H7 (cell line): ENCODE data around the gene CXXC1. TPM values are rescaled to one million over a fixed set of nuclear protein-coding genes. Genes with fewer than 3 reads are reported as not detected.
"Not testable (repeated sequence)": the region's sequence is repeated elsewhere in the genome, so short reads cannot be mapped to it uniquely, and the experiment has no call there.

Source experiments
- DNase-seq: peaks from one replicate; pipeline ENCODE4 v3.0.0; 2012
- H3K27me3 ChIP-seq: 2 replicates; pipeline ENCODE4 v1.6.0; 2011; ENCODE audit warnings: mild to moderate bottlenecking, low read length; ENCODE audit not compliant: control insufficient read depth, insufficient read depth
- H3K36me3 ChIP-seq: replicated peaks from 2 replicates; pipeline ENCODE4 v1.5.1; 2011; ENCODE audit warnings: low read length; ENCODE audit not compliant: control insufficient read depth, insufficient read depth
- H3K4me3 ChIP-seq: 2 replicates; pipeline ENCODE4 v1.5.1; 2011; ENCODE audit warnings: low read depth, mild to moderate bottlenecking, control low read depth, low read length, moderate library complexity; ENCODE audit not compliant: insufficient read depth
- total RNA-seq: library from RNA; depleted of rRNA; stranded (reverse); fragments of >200 nt; shearing (Covaris generic); gene quantifications from 2 replicates; pipeline ENCODE4 v1.2.3, GENCODE V29; 2014

The CXXC1 gene
- total RNA-seq, 1 experiment from 2014 or later, result 59.3 TPM

- no peaks in the 10 kb centered on the region for H3K27me3 ChIP-seq
- H3K4me3 ChIP-seq, result peak overlapping the region; percentile 49
- DNase-seq, result peak; percentile 91
- H3K36me3 ChIP-seq, result no peaks in the 10 kb centered on the region
Measured at GRCh38 chr18:50307738-50308470, 20.4 kb upstream of the CXXC1 start.

GRCh38 chr18:50307400-50307737 is 19.9 kb upstream of the CXXC1 start:
- no peaks in the 10 kb centered on the region for H3K27me3 ChIP-seq

GRCh38 chr18:50306944-50307343 is 19.5 kb upstream of the CXXC1 start:
- no peaks in the 10 kb centered on the region for H3K27me3 ChIP-seq
- DNase-seq, result no peak
- H3K4me3 ChIP-seq, result no peak overlapping the region; the same call in 1 of the 2 replicates
- no peaks in the 10 kb centered on the region for H3K36me3 ChIP-seq

More at GRCh38 chr18:50307400-50307737, 19.9 kb upstream of the CXXC1 start:
- Histone ChIP-seq H3K4me3 (peak overlapping the region; percentile 49), H3K36me3 (no peaks in the 10 kb centered on the region)
- no peak for DNase-seq

- H3K4me3 ChIP-seq, result no peak overlapping the region
- H3K27me3 ChIP-seq, result peaks cover 3% of the 10 kb centered on the region; the same call in 1 of the 2 replicates
- no peaks in the 10 kb centered on the region for H3K36me3 ChIP-seq
- DNase-seq, result no peak
Measured at GRCh38 chr18:50301074-50301473, 13.6 kb upstream of the CXXC1 start.

GRCh38 chr18:50299626-50300388 is 12.3 kb upstream of the CXXC1 start:
- Histone ChIP-seq H3K4me3 (no peak overlapping the region), H3K27me3 (peaks cover 3% of the 10 kb centered on the region; the same call in 1 of the 2 replicates), H3K36me3 (no peaks in the 10 kb centered on the region)
- no peak for DNase-seq

GRCh38 chr18:50298443-50299284 is 11.2 kb upstream of the CXXC1 start:
- H3K36me3 ChIP-seq, result no peaks in the 10 kb centered on the region
- H3K4me3 ChIP-seq, result peak overlapping the region; percentile 40; the same call in 1 of the 2 replicates
- no peak for DNase-seq
- peaks cover 3% of the 10 kb centered on the region; the same call in 1 of the 2 replicates for H3K27me3 ChIP-seq

GRCh38 chr18:50297621-50298442 is 10.3 kb upstream of the CXXC1 start:
- DNase-seq, result peak; percentile 90
- Histone ChIP-seq H3K36me3 (no peaks in the 10 kb centered on the region), H3K4me3 (peak overlapping the region; percentile 40), H3K27me3 (peaks cover 3% of the 10 kb centered on the region; the same call in 1 of the 2 replicates)

GRCh38 chr18:50293039-50293438 is 5.5 kb upstream of the CXXC1 start:
- no peak overlapping the region for H3K4me3 ChIP-seq
- H3K36me3 ChIP-seq, result no peaks in the 10 kb centered on the region
- no peak for DNase-seq
- no peaks in the 10 kb centered on the region for H3K27me3 ChIP-seq

- DNase-seq, result no peak
- H3K4me3 ChIP-seq, result no peak overlapping the region
- no peaks in the 10 kb centered on the region for H3K27me3 ChIP-seq
- peaks cover 12% of the 10 kb centered on the region for H3K36me3 ChIP-seq
Measured at GRCh38 chr18:50289108-50289443, 1.6 kb upstream of the CXXC1 start.

GRCh38 chr18:50288348-50289107 is 1.0 kb upstream of the CXXC1 start:
- H3K4me3 ChIP-seq, result peak overlapping the region; percentile 58
- not testable (repeated sequence) for H3K27me3 ChIP-seq, DNase-seq
- H3K36me3 ChIP-seq, result peaks cover 17% of the 10 kb centered on the region

- no peaks in the 10 kb centered on the region for H3K27me3 ChIP-seq
- DNase-seq, result no peak
- peaks cover 18% of the 10 kb centered on the region for H3K36me3 ChIP-seq
- peak overlapping the region; percentile 75 for H3K4me3 ChIP-seq
Measured at GRCh38 chr18:50287028-50287440, 458 bp downstream of the CXXC1 start.

- H3K27me3 ChIP-seq, result no peaks in the 10 kb centered on the region
- peak overlapping the region; percentile 75 for H3K4me3 ChIP-seq
- H3K36me3 ChIP-seq, result peaks cover 18% of the 10 kb centered on the region
- DNase-seq, result peak; percentile 73
Measured at GRCh38 chr18:50286391-50287027, 983 bp downstream of the CXXC1 start.
